Suprapubic skin (tissue), 4 donors: ENCODE results near the gene CYSRT1. TPM values are rescaled to one million over a fixed set of nuclear protein-coding genes. Genes with fewer than 3 reads are reported as not detected.

ENCODE experiments used
- DNase-seq, 2 donors: peaks; one replicate each; pipeline ENCODE4 v3.0.0-alpha.2; 2019; ENCODE audit warnings: low spot score in 2 of 2
- H3K27ac ChIP-seq: fragments of 200-600 bp; sonication (generic); one replicate; pipeline ENCODE4 v1.5.1; 2019
- H3K27me3 ChIP-seq: fragments of 200-600 bp; sonication (generic); one replicate; pipeline ENCODE4 v1.5.1; 2019
- H3K36me3 ChIP-seq: fragments of 200-600 bp; sonication (generic); one replicate; pipeline ENCODE4 v1.5.1; 2019
- H3K4me1 ChIP-seq: fragments of 200-600 bp; sonication (generic); one replicate; pipeline ENCODE4 v1.5.1; 2019
- H3K4me3 ChIP-seq: fragments of 200-600 bp; sonication (generic); one replicate; pipeline ENCODE4 v1.5.1; 2019; ENCODE audit warnings: mild to moderate bottlenecking
- H3K9me3 ChIP-seq: fragments of 200-600 bp; sonication (generic); one replicate; pipeline ENCODE4 v1.5.1; 2019
- EP300 ChIP-seq: sonication (generic); formaldehyde crosslinking; IDR thresholded peaks from one replicate; pipeline ENCODE4 v1.6.1; 2017; ENCODE audit warnings: antibody characterized with exemption
- POLR2A ChIP-seq, 2 donors: fragments of 450-650 bp; IDR thresholded peaks; one replicate each; pipeline ENCODE4 v1.6.1; 2017; ENCODE audit warnings: antibody characterized with exemption in 2 of 2, mild to moderate bottlenecking in 2 of 2, moderate library complexity in 2 of 2
- POLR2AphosphoS5 ChIP-seq, 3 donors: sonication (generic); formaldehyde crosslinking; IDR thresholded peaks; one replicate each; pipeline ENCODE4 v1.6.1; 2017; ENCODE audit warnings: antibody characterized with exemption in 3 of 3
- WGBS: methylation state at CpG from one replicate; pipeline ENCODE4 v1.1.5; 2018; 5-methylcytosine and 5-hydroxymethylcytosine counted together
- total RNA-seq, 4 donors: library from RNA; depleted of rRNA; stranded (reverse); fragments of >200 nt; gene quantifications; one replicate each; pipeline ENCODE4 v1.1.0, GENCODE V29; 2016
- TF ChIP-seq, protein P1 (sequence below), 2 donors: fragments of 200-600 bp in 1 of 2; fragments of 450-650 bp in 1 of 2; sonication (generic) in 1 of 2; IDR thresholded peaks; one replicate each; pipeline ENCODE4 v1.5.1; 2016 to 2019; ENCODE audit warnings: antibody characterized with exemption in 2 of 2, mild to moderate bottlenecking in 1 of 2, moderate library complexity in 1 of 2

CYSRT1 gene
- total RNA-seq, 4 donors from 2014 or later: 22.8 to 65.7 (median 44.2) TPM

- H3K27me3 ChIP-seq: no peaks in the 10 kb centered on the region
- H3K4me3 ChIP-seq: no peak overlapping the region
- H3K27ac ChIP-seq: peak overlapping the region; percentile 15
- DNase-seq: no peak
- WGBS: 68% methylated on average over 20 of the region's 32 CpGs
- peaks cover 43% of the 10 kb centered on the region for H3K36me3 ChIP-seq
- no peaks in the 10 kb centered on the region for H3K9me3 ChIP-seq
- TF ChIP-seq EP300 (no peak), POLR2A (IDR thresholded peaks at IDR 0.05) (no peak), POLR2AphosphoS5 (IDR thresholded peaks at IDR 0.05) (no peak)
- TF ChIP-seq, protein P1, sequence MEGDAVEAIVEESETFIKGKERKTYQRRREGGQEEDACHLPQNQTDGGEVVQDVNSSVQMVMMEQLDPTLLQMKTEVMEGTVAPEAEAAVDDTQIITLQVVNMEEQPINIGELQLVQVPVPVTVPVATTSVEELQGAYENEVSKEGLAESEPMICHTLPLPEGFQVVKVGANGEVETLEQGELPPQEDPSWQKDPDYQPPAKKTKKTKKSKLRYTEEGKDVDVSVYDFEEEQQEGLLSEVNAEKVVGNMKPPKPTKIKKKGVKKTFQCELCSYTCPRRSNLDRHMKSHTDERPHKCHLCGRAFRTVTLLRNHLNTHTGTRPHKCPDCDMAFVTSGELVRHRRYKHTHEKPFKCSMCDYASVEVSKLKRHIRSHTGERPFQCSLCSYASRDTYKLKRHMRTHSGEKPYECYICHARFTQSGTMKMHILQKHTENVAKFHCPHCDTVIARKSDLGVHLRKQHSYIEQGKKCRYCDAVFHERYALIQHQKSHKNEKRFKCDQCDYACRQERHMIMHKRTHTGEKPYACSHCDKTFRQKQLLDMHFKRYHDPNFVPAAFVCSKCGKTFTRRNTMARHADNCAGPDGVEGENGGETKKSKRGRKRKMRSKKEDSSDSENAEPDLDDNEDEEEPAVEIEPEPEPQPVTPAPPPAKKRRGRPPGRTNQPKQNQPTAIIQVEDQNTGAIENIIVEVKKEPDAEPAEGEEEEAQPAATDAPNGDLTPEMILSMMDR (IDR thresholded peaks at IDR 0.05): no peak
- peaks cover 66% of the 10 kb centered on the region for H3K4me1 ChIP-seq
Observed at GRCh38 chr9:137270929-137271695, 46.1 kb downstream of the CYSRT1 start.

GRCh38 chr9:137271696-137272076, 46.7 kb downstream of the CYSRT1 start:
- Histone ChIP-seq H3K27me3 (no peaks in the 10 kb centered on the region), H3K36me3 (peaks cover 37% of the 10 kb centered on the region), H3K9me3 (no peaks in the 10 kb centered on the region), H3K4me1 (peaks cover 72% of the 10 kb centered on the region), H3K27ac (peak overlapping the region; percentile 15), H3K4me3 (no peak overlapping the region)
- DNase-seq: no peak
- 28% methylated on average over 3 of the region's 3 CpGs for WGBS
- TF ChIP-seq EP300 (no peak), POLR2A (IDR thresholded peaks at IDR 0.05) (no peak), POLR2AphosphoS5 (IDR thresholded peaks at IDR 0.05) (no peak)
- TF ChIP-seq, protein P1 (IDR thresholded peaks at IDR 0.05): no peak

- TF ChIP-seq EP300: no peak
- H3K27me3 ChIP-seq: peaks cover 2% of the 10 kb centered on the region
- no peak overlapping the region for H3K4me3 ChIP-seq
- H3K27ac ChIP-seq: peak overlapping the region; percentile 15
- WGBS: 90% methylated on average over 28 of the region's 39 CpGs
- peaks cover 80% of the 10 kb centered on the region for H3K4me1 ChIP-seq
- H3K9me3 ChIP-seq: no peaks in the 10 kb centered on the region
- peak in 1 of 2 donors; percentile 60 for DNase-seq
- peaks cover 29% of the 10 kb centered on the region for H3K36me3 ChIP-seq
Observed at GRCh38 chr9:137272241-137273094, 47.5 kb downstream of the CYSRT1 start.

DNA sequence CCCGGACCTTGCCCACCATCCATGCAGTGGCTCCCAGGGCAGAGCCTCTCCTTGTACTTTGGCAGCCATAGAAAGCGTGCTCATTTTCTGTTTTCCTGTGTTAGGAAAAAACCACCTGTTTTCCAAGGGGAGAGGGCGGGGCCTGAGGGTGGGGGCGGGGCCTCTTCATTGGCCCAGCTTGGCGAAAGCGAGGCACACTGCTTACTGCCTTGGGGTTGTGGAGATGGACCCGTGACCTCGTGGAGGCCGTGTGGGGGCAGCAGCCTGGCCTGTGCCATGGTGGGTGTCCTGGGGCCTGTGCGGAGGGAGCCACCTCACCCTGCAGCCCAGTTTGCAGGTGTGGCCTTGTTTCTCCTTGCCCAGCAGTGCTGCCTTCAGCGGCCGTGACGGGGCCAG, 48.1 kb downstream of the CYSRT1 start:
- DNase-seq: no peak
- H3K27ac ChIP-seq: no peak overlapping the region
- H3K27me3 ChIP-seq: peaks cover 8% of the 10 kb centered on the region
- H3K36me3 ChIP-seq: peaks cover 25% of the 10 kb centered on the region
- H3K9me3 ChIP-seq: no peaks in the 10 kb centered on the region
- TF ChIP-seq EP300 (no peak), POLR2A (IDR thresholded peaks at IDR 0.05) (no peak), POLR2AphosphoS5 (IDR thresholded peaks at IDR 0.05) (no peak)
- TF ChIP-seq, protein P1 (IDR thresholded peaks at IDR 0.05): no peak
- no peak overlapping the region for H3K4me3 ChIP-seq
- WGBS: 82% methylated on average over 11 of the region's 13 CpGs
- peaks cover 83% of the 10 kb centered on the region for H3K4me1 ChIP-seq

DNA sequence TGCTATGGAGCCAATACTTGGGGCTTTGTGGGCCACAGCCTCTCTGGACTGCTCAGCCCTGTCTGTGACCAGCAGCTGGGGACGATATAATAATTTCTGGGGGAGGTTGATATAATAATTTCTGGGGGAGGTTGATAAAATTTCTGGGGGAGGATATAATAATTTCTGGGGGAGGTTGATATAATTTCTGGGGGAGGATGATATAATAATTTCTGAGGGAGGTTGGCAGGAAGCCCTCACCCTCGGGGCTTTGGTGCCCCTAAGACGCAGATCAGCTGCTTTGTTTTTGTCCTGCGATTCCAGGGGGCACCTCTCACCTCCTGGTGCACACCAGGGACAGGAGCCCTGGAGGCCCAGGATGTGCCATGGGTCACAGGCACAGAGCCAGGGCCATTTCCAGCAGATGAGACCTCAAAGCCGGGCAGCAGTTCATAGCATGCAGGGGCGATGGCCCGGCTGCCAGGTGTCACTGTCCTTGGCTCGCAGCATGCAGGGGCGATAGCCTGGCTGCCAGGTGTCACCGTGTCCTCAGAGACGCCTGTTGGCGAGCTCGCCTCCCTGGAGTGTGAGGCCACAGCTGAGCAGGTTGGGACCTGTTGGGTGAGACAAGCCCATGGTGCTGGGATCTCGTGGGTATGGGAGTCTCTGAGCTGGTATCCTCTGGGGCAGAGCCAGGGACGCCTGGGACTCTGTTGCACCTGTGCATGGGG, 48.8 kb downstream of the CYSRT1 start:
- Histone ChIP-seq H3K36me3 (peaks cover 21% of the 10 kb centered on the region), H3K4me3 (no peak overlapping the region), H3K27ac (peak overlapping the region; percentile 74), H3K4me1 (peaks cover 86% of the 10 kb centered on the region), H3K27me3 (peaks cover 15% of the 10 kb centered on the region), H3K9me3 (no peaks in the 10 kb centered on the region)
- peak in 1 of 2 donors; percentile 67 for DNase-seq
- WGBS: 55% methylated on average over 5 of the region's 15 CpGs
- TF ChIP-seq, protein P1 (IDR thresholded peaks at IDR 0.05): no peak
